ENCODE data around the gene EHMT1.

The EHMT1 gene

GRCh38 chr9:137612741-137613142 is 6.1 kb upstream of the EHMT1 start:
- H3K4me1 ChIP-seq (ENCODE audit: low read depth, poor library complexity, severe bottlenecking), result peaks cover 14% of the 10 kb centered on the region
- no peak overlapping the region for H2AFZ ChIP-seq (ENCODE audit: low read depth)
- TF ChIP-seq CTCF (conservative IDR thresholded peaks at IDR 0.05; ENCODE audit: low read depth, low read length), result no peak
- no peak overlapping the region for H3K4me3 ChIP-seq (IDR thresholded peaks at IDR 0.05; ENCODE audit: insufficient read depth, low read depth, low read length)
- no peaks in the 10 kb centered on the region for H3K27me3 ChIP-seq (ENCODE audit: insufficient read depth, low read depth)
- no peak overlapping the region for H3K27ac ChIP-seq
- H3K79me2 ChIP-seq (ENCODE audit: insufficient read depth, low read depth), result peaks cover 9% of the 10 kb centered on the region
- no peaks in the 10 kb centered on the region; the same call in 1 of the 2 replicates for H3K36me3 ChIP-seq (ENCODE audit: insufficient read depth)
- no peaks in the 10 kb centered on the region for H4K20me1 ChIP-seq (ENCODE audit: insufficient read depth)
- no peak overlapping the region for H3K4me2 ChIP-seq
- no peak overlapping the region for H3K9ac ChIP-seq

DNA sequence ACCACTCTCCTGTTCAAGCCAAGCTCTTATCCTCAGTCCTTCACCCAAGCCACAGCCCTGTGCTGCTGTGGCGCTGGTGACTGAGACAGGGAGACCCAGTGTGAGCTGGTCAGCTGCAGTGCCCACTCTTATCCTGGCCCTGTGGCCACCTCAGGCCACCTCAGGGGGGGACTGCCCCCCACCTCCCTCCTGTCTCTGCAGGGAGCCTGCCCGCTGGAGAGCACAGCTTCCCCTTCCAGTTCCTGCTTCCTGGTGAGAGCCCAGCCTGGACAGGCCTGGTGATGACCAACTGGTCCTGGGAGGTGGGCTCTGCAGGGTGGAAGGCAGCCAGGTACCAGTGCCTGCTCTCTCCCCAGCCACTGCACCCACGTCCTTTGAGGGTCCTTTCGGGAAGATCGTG is 5.5 kb upstream of the EHMT1 start:
- Histone ChIP-seq H3K27me3 (ENCODE audit: insufficient read depth, low read depth) (no peaks in the 10 kb centered on the region), H3K9ac (no peak overlapping the region), H3K4me3 (IDR thresholded peaks at IDR 0.05; ENCODE audit: insufficient read depth, low read depth, low read length) (no peak overlapping the region), H3K79me2 (ENCODE audit: insufficient read depth, low read depth) (peaks cover 14% of the 10 kb centered on the region), H4K20me1 (ENCODE audit: insufficient read depth) (no peaks in the 10 kb centered on the region), H3K4me2 (no peak overlapping the region), H3K27ac (no peak overlapping the region), H2AFZ (ENCODE audit: low read depth) (no peak overlapping the region), H3K36me3 (ENCODE audit: insufficient read depth) (no peaks in the 10 kb centered on the region; the same call in 1 of the 2 replicates), H3K4me1 (ENCODE audit: low read depth, poor library complexity, severe bottlenecking) (peaks cover 14% of the 10 kb centered on the region)
- TF ChIP-seq CTCF (conservative IDR thresholded peaks at IDR 0.05; ENCODE audit: low read depth, low read length), result no peak

- H3K9ac ChIP-seq, result no peak overlapping the region
- H3K4me2 ChIP-seq, result no peak overlapping the region
- no peaks in the 10 kb centered on the region for H3K27me3 ChIP-seq (ENCODE audit: insufficient read depth, low read depth)
- H3K4me3 ChIP-seq (IDR thresholded peaks at IDR 0.05; ENCODE audit: insufficient read depth, low read depth, low read length), result no peak overlapping the region
- peaks cover 14% of the 10 kb centered on the region for H3K4me1 ChIP-seq (ENCODE audit: low read depth, poor library complexity, severe bottlenecking)
- H3K27ac ChIP-seq, result no peak overlapping the region
- H3K36me3 ChIP-seq (ENCODE audit: insufficient read depth), result no peaks in the 10 kb centered on the region; the same call in 1 of the 2 replicates
- TF ChIP-seq CTCF (conservative IDR thresholded peaks at IDR 0.05; ENCODE audit: low read depth, low read length), result no peak
- peaks cover 16% of the 10 kb centered on the region for H3K79me2 ChIP-seq (ENCODE audit: insufficient read depth, low read depth)
- H4K20me1 ChIP-seq (ENCODE audit: insufficient read depth), result no peaks in the 10 kb centered on the region
- no peak overlapping the region for H2AFZ ChIP-seq (ENCODE audit: low read depth)
Observed at GRCh38 chr9:137613738-137614523, 4.9 kb upstream of the EHMT1 start.

DNA sequence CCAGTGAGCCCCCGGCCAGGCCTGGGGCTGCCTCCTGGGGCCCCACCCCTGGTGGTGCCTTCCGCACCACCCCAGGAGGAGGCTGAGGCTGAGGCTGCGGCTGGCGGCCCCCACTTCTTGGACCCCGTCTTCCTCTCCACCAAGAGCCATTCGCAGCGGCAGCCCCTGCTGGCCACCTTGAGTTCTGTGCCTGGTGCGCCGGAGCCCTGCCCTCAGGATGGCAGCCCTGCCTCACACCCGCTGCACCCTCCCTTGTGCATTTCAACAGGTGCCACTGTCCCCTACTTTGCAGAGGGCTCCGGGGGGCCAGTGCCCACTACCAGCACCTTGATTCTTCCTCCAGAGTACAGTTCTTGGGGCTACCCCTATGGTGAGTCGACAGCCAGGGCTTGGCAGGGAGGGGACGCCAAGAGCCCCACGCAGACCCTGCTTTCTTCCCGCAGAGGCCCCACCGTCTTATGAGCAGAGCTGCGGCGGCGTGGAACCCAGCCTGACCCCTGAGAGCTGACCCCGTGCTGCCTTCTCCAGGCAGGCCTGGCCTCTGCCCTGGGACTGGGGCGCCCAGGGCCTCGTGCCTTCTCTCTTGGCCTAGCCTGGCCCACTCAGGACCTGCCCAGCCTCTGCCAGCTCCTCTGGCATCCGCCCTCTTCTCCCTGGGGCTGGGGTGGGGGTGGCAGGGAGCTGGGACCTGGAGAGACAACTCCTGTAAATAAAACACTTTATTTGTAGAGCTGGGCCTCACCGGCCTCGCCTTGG is 4.0 kb upstream of the EHMT1 start:
- no peak for TF ChIP-seq CTCF (conservative IDR thresholded peaks at IDR 0.05; ENCODE audit: low read depth, low read length)
- H3K79me2 ChIP-seq (ENCODE audit: insufficient read depth, low read depth), result peaks cover 22% of the 10 kb centered on the region

More for the DNA sequence above, 4.0 kb upstream of the EHMT1 start:
- Histone ChIP-seq H3K27ac (no peak overlapping the region), H3K27me3 (ENCODE audit: insufficient read depth, low read depth) (no peaks in the 10 kb centered on the region), H3K36me3 (ENCODE audit: insufficient read depth) (no peaks in the 10 kb centered on the region; the same call in 1 of the 2 replicates), H3K4me2 (no peak overlapping the region), H2AFZ (ENCODE audit: low read depth) (no peak overlapping the region), H3K4me1 (ENCODE audit: low read depth, poor library complexity, severe bottlenecking) (peaks cover 16% of the 10 kb centered on the region), H3K9ac (no peak overlapping the region), H4K20me1 (ENCODE audit: insufficient read depth) (no peaks in the 10 kb centered on the region), H3K4me3 (IDR thresholded peaks at IDR 0.05; ENCODE audit: insufficient read depth, low read depth, low read length) (no peak overlapping the region)

All from KMS-11 (cell line).